Adrenal gland (tissue), 12 donors: ENCODE measurements around the gene CCL16. TPM values are rescaled to one million over a fixed set of nuclear protein-coding genes. Genes with fewer than 3 reads are reported as not detected.

Source experiments
- DNase-seq, 7 donors: peaks; one replicate each; pipeline ENCODE4 v3.0.0-alpha.2; 2019 to 2020
- H3K27ac ChIP-seq, 5 donors: fragments of 200-600 bp; sonication (generic) in 4 of 5; 1 replicate in 3 of 5; 2 replicates in 2 of 5; pipeline versions ENCODE4 v1.5.1 to v1.8.0; 2016 to 2020; ENCODE audit warnings: mild to moderate bottlenecking in 1 of 5
- H3K27me3 ChIP-seq: fragments of 200-600 bp; 2 replicates; pipeline ENCODE4 v1.8.0; 2021
- H3K36me3 ChIP-seq, 2 donors: fragments of 200-600 bp; replicated peaks in 1 of 2; 1 replicate in 1 of 2; 2 replicates in 1 of 2; pipeline versions ENCODE4 v1.5.1 to v1.8.0; 2018 to 2022
- H3K4me1 ChIP-seq, 2 donors: fragments of 200-600 bp; replicated peaks in 1 of 2; 1 replicate in 1 of 2; 2 replicates in 1 of 2; pipeline versions ENCODE4 v1.5.1 to v1.8.0; 2018 to 2021
- H3K4me3 ChIP-seq, 4 donors: fragments of 200-600 bp; sonication (generic) in 3 of 4; one replicate each; pipeline ENCODE4 v1.5.1; 2016 to 2018
- H3K9me3 ChIP-seq, 3 donors: fragments of 200-600 bp; sonication (generic) in 1 of 3; replicated peaks in 1 of 3; 1 replicate in 2 of 3; 2 replicates in 1 of 3; pipeline versions ENCODE4 v1.5.1 to v1.8.0; 2016 to 2021
- POLR2A ChIP-seq, 2 donors: fragments of 450-650 bp; IDR thresholded peaks; one replicate each; pipeline ENCODE4 v1.6.1; 2017; ENCODE audit warnings: antibody characterized with exemption in 2 of 2, mild to moderate bottlenecking in 2 of 2, moderate library complexity in 1 of 2
- whole genome bisulfite sequencing, 4 donors: extraction: QIAGEN DNeasy Blood & Tissue Kit in 2 of 4; methylation state at CpG; one replicate each; pipeline versions ENCODE4 v1.1.5 to v1.1.7; 2013 to 2017; 5-methylcytosine and 5-hydroxymethylcytosine counted together
- intact Hi-C, 2 donors: fragments of 100-400 bp; cut with DNase I; formaldehyde crosslinking; loops; one replicate each; pipeline versions ENCODE4 v1.14.1 to v1.15.0; 2022 to 2023
- polyA plus RNA-seq, 3 donors: library from polyadenylated mRNA; stranded (reverse); fragments of 200-250 nt in 2 of 3; fragments of 350-450 nt in 1 of 3; fragmentation: Illumina TruSeq in 1 of 3; extraction: RNeasy Lipid Tissue Mini Kit (QIAGEN cat#74804) in 1 of 3; gene quantifications; one replicate each; pipeline ENCODE4 v1.2.3, GENCODE V29; 2013 to 2014
- total RNA-seq, 9 donors: library from RNA; depleted of rRNA in 4 of 9; stranded (reverse); fragments of >200 nt in 4 of 9; fragments of 120-200 nt in 1 of 9; fragmentation: NEBNext Ultra II Directional in 1 of 9; extraction: Animal tissue kit (Norgen Biotek cat#: 25700) in 1 of 9; gene quantifications; one replicate each; pipeline versions ENCODE4 v1.1.0 to v1.2.4, GENCODE V29; 2013 to 2023
- TF ChIP-seq, protein P1 (sequence below), 6 experiments: fragments of 450-650 bp in 4 of 6; fragments of 200-600 bp in 2 of 6; sonication (generic) in 1 of 6; IDR thresholded peaks; 1 replicate in 5 of 6; 2 replicates in 1 of 6; pipeline versions ENCODE4 v1.5.1 to v1.8.0; 2016 to 2021; ENCODE audit warnings: antibody characterized with exemption in 6 of 6, mild to moderate bottlenecking in 2 of 6, moderate library complexity in 1 of 6
- donor health status: healthy with polysubstance abuse.
- donor health status: Bipolar disorder and iron deficiency.
- donor health status: DM: yes; HTN: yes; CAD: no.
- donor health status: DM: no; HTN: no; CAD: no.
- donor health status: DM: no; HTN: no; CAD: no.
- donor health status: DM: yes; HTN: yes; CAD: no.

The CCL16 gene
- total and polyA plus RNA-seq, 12 donors: 0.16 to 3.2 (median 0.52) TPM; not detected in 3

DNA sequence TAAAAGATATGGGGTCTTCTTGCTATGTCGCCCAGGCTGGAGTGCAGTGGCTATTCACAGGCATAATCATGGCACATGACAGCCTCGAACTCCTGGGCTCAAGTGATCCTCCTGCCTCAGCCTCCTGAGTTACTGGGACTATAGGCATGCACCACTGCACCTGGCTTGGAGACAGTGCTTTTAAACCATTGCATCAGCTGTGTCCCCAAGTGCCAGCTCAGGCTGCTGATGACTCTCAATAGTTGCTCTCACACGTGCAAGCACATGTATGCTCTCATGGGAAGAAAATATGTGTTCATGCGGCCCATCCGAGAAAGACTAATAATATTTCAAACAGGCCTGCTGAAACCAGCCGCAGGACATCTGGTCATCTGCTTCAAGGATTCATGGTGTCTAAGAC is 8.8 kb downstream of the CCL16 start:
- Histone ChIP-seq H3K9me3 (no peaks in the 10 kb centered on the region), H3K27me3 (no peaks in the 10 kb centered on the region), H3K4me1 (peaks cover 0 to 21% of the 10 kb centered on the region in 2 donors), H3K27ac (peak overlapping the region in 1 of 5 donors; percentile 41), H3K4me3 (no peak overlapping the region), H3K36me3 (no peaks in the 10 kb centered on the region)
- WGBS, 4 donors: 80 to 93% (median 83%) methylated on average over 6 of the region's 6 CpGs
- DNase-seq: no peak
- TF ChIP-seq, protein P1, sequence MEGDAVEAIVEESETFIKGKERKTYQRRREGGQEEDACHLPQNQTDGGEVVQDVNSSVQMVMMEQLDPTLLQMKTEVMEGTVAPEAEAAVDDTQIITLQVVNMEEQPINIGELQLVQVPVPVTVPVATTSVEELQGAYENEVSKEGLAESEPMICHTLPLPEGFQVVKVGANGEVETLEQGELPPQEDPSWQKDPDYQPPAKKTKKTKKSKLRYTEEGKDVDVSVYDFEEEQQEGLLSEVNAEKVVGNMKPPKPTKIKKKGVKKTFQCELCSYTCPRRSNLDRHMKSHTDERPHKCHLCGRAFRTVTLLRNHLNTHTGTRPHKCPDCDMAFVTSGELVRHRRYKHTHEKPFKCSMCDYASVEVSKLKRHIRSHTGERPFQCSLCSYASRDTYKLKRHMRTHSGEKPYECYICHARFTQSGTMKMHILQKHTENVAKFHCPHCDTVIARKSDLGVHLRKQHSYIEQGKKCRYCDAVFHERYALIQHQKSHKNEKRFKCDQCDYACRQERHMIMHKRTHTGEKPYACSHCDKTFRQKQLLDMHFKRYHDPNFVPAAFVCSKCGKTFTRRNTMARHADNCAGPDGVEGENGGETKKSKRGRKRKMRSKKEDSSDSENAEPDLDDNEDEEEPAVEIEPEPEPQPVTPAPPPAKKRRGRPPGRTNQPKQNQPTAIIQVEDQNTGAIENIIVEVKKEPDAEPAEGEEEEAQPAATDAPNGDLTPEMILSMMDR (IDR thresholded peaks at IDR 0.05): no peak
- no peak for TF ChIP-seq POLR2A (IDR thresholded peaks at IDR 0.05)
- intact Hi-C loops: loop anchor here (10.0 kb wide), 3 partner anchors 102 to 512 kb away; partner anchors contain the start of gene ZNHIT3 (in 1 of the 2)

GRCh38 chr17:35972066-35972465 is 9.2 kb downstream of the CCL16 start:
- DNase-seq: no peak
- H3K36me3 ChIP-seq: no peaks in the 10 kb centered on the region
- TF ChIP-seq, protein P1 (IDR thresholded peaks at IDR 0.05): no peak
- no peak for TF ChIP-seq POLR2A (IDR thresholded peaks at IDR 0.05)
- H3K27me3 ChIP-seq: no peaks in the 10 kb centered on the region
- intact Hi-C loops: loop anchor here (10.0 kb wide), 3 partner anchors 103 to 513 kb away; partner anchors contain the start of gene ZNHIT3 (in 1 of the 2)
- H3K9me3 ChIP-seq: no peaks in the 10 kb centered on the region
- peak overlapping the region in 1 of 5 donors; percentile 41 for H3K27ac ChIP-seq
- H3K4me1 ChIP-seq: peaks cover 0 to 21% of the 10 kb centered on the region in 2 donors
- H3K4me3 ChIP-seq: no peak overlapping the region
- WGBS, 4 donors: 60 to 74% (median 66%) methylated on average over 1 of the region's 1 CpG

DNA sequence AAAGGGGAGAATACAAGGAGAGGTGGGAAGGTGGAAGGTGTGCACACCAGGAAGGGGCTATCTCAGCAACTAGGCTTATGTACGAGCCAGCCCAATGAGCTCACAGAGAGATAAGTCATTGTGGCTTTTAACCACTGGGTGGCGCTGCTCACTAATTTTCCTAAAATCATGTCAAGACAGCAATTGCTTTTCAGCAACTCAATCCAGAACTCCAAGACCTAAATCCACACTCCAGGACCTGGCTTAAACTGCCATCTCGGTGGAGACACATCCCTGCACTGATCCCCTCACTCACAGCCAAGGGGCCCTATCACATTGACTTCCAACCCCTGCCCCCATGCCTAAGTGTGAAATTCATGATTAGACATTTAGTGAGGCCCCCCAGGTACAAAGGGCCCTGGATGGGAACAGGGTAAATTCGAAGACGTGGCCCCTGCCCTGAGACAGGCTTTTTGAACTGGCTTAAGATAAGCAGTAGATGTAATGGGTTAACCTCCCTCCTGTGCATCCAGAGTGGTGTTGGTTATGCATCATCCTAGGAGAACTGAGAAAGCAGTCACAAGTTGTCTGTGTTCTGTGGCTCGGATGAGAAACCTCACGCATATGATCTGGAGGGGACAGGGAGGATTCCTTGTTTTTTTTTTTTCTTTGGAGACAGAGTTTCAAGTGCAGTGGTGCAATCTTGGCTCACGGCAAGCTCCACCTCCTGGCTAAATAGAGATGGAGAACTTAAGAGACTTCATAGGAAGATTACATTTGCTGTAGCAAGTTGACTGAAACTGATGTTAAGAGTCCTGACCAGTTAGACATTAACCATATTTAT is 11.5 kb downstream of the CCL16 start:
- WGBS, 4 donors: 34 to 41% (median 38%) methylated on average over 8 of the region's 8 CpGs
- intact Hi-C loops: loop anchor here (10.0 kb wide), 3 partner anchors 105 to 515 kb away; partner anchors contain the start of gene ZNHIT3 (in 1 of the 2)

DNA sequence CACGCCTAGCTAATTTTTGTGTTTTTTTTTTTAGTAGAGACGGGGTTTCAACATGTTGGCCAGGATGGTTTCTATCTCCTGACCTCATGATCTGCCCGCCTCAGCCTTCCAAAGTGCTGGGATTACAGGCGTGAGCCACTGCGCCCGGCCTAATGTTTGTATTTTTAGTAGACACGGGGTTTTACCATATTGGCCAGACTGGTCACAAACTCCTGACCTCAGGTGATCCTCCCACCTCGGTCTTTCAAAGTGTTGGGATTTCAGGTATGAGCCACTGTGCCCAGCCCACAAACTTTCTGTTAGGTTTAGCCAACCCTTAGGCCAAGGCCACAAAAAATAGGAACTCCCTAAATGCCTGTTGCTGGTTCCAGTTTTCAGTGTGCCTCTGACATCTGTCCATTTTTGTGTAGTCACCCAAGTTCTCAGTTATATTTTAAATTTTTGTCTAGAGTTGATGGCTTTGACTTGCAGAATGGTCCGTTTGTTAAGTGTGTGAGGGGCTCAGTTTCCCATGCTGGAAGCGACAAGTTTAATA is 12.7 kb downstream of the CCL16 start:
- H3K9me3 ChIP-seq: no peaks in the 10 kb centered on the region
- intact Hi-C loops: no loop called here
- TF ChIP-seq, protein P1 (IDR thresholded peaks at IDR 0.05): no peak
- TF ChIP-seq POLR2A (IDR thresholded peaks at IDR 0.05): no peak

More for the DNA sequence above, 11.5 kb downstream of the CCL16 start:
- no peaks in the 10 kb centered on the region for H3K36me3 ChIP-seq
- no peak overlapping the region for H3K27ac ChIP-seq
- TF ChIP-seq, protein P1 (IDR thresholded peaks at IDR 0.05): peak; percentile 83 to 90 (median 86)
- TF ChIP-seq POLR2A (IDR thresholded peaks at IDR 0.05): no peak
- peak; percentile 71 to 94 (median 85) for DNase-seq
- H3K4me3 ChIP-seq: no peak overlapping the region
- H3K27me3 ChIP-seq: no peaks in the 10 kb centered on the region
- peaks cover 0 to 16% of the 10 kb centered on the region in 2 donors for H3K4me1 ChIP-seq
- no peaks in the 10 kb centered on the region for H3K9me3 ChIP-seq

More for the DNA sequence above, 12.7 kb downstream of the CCL16 start:
- WGBS, 4 donors: 56 to 78% (median 64%) methylated on average over 10 of the region's 10 CpGs
- Histone ChIP-seq H3K4me1 (peaks cover 0 to 14% of the 10 kb centered on the region in 2 donors), H3K4me3 (no peak overlapping the region), H3K27ac (no peak overlapping the region), H3K36me3 (no peaks in the 10 kb centered on the region), H3K27me3 (no peaks in the 10 kb centered on the region)
- no peak for DNase-seq
